Measurements from ENCODE around the gene ESYT1.

The ESYT1 gene

GRCh38 chr12:56128670-56129205 lies 671 bp downstream of the ESYT1 start:
- no peak for DNase-seq (ENCODE audit: low spot score)

DNA sequence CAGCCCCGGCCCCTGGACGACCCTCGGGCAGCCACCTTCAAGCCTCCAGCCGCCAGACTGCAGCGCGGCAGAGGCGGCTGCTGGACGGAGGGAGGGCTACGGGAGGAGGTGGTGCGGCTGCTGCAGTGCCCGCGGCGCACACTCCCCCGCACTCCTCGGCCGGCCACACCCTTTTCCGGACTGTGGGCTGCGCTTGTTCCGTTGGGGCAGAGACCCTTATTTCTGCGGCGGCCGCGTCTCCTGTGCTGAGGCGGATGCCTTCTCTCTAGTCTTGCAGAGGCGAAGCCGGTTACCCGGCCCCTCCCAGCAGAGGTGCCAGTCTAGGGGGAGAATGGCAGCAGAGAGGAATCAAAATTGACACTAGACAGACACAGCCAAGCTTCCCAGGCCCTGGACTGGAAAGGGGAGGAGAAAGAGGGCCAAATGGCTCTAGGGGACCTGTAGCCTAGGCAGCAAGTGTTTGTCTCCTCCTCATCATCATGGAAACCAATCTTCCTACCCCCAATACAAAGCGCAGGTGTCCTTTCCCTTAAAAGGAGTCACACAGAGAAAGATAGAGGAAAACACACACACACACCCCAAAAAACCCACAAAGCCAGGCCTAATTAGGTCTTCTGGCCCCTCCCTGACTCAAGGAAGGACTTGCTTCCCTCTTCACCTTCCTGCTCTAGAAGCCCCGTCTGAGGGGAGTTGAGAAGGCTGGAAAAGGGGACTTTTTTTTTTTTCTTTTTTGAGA lies 1.3 kb downstream of the ESYT1 start:
- DNase-seq (ENCODE audit: low spot score): peak; percentile 55

GRCh38 chr12:56129942-56130495 lies 2.0 kb downstream of the ESYT1 start:
- no peak for DNase-seq (ENCODE audit: low spot score)

DNA sequence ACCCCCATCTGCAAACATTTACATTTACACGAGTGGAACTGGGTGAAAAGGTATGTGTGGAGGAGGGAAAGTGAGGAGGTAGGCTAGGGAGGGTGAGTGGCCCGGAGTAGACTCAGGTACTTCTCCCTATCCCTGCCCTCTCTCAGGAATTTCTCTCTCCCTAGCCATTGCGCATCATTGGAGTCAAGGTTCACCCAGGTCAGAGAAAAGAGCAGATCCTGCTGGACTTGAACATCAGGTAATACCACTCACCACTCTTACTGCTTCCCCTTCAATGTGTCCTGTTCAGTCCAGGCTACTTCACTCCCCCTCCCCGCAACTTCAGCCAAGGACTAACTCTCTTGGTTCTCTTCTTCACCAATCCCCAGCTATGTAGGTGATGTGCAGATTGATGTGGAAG lies 2.8 kb downstream of the ESYT1 start:
- no peak for DNase-seq (ENCODE audit: low spot score)

DNA sequence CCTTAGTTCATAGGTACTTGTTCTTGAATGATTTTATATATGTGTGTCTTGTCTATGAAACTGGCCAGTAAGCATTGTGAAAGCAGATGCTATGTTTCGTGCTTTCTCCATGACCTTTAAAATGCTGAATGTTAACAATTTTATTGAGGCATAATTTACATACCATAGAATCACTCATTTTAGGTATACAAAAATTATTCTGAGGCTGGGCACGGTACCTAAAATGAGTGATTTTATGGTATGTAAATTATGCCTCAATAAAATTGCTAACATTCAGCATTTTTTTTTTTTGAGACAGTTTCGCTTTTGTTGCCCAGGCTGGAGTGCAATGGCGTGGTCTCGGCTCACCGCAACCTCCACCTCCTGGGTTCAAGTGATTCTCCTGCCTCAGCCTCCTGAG lies 6.8 kb downstream of the ESYT1 start:
- no peak for DNase-seq (ENCODE audit: low spot score)

DNA sequence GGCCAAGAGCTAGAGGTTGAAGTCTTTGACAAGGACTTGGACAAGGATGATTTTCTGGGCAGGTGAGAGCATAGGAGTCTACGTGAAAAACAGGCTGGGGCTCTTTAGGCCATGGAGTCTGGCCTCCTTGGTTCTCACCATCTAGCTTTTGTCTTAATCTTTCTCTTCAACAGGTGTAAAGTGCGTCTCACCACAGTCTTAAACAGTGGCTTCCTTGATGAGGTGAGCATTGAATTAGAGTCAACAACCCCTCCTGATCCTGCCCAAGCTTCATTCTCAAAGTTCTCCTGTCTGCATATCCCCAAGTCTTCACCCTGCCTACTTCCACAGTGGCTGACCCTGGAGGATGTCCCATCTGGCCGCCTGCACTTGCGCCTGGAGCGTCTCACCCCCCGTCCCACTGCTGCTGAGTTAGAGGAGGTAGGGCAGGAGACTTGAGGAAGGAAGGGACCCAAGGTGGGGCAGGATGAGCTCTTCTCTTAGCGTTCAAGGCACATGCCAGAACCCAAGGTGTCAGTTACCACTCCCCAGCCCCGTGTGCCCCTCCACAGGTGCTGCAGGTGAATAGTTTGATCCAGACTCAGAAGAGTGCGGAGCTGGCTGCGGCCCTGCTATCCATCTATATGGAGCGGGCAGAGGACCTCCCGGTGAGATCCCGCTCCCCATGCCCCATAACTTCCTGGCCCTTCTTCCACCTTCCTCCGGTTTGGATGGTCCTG lies 9.9 kb downstream of the ESYT1 start:
- no peak for DNase-seq (ENCODE audit: low spot score)

DNA sequence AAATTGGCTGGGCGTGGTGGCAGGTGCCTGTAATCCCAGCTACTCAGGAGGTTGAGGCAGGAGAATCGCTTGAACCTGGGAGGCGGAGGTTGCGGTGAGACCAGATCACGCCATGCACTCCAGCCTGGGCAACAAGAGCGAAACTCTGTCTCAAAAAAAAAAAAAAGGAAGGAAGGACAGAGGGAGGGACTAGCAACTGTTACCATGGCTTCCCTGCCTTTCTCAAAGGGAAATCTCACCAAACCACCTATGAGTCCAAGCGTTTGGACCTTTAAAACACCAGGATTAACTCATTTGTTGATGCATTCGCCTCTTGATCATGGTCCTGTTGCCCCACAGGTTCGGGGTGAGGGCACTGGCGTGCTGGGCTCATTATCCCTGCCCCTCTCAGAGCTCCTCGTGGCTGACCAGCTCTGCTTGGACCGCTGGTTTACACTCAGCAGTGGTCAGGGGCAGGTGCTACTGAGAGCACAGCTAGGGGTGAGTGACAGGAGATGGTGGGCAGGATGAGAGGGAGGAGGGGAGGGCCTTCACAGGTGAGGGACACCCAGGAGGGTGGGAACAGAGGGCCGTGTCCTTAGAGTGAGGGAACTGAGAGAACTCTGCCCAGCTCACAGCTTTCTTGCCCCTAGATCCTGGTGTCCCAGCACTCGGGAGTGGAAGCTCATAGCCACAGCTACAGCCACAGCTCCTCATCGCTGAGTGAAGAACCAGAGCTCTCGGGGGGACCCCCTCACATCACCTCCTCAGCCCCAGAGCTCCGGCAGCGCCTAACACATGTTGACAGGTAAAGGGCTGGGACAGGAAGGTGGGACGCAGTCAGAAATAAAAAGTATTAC lies 14.1 kb downstream of the ESYT1 start:
- DNase-seq (ENCODE audit: low spot score): no peak

DNA sequence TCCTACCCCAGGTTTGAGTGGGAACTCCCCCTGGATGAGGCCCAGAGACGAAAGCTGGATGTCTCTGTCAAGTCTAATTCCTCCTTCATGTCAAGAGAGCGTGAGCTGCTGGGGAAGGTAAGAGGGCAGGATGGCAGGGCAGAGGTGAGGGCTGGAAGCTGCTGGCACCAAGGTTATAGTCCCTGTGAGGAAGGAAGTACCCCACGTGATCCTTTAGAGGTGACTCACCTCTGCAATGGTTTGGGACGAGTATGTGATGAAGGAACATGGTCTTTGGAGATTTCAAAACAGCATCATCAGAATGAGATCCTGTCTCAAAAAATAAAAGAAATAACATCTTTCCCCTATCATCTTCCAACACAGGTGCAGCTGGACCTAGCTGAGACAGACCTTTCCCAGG lies 15.2 kb downstream of the ESYT1 start:
- no peak for DNase-seq (ENCODE audit: low spot score)

- DNase-seq (ENCODE audit: low spot score): no peak
Measured at GRCh38 chr12:56143870-56144269, 15.8 kb downstream of the ESYT1 start.

DNA sequence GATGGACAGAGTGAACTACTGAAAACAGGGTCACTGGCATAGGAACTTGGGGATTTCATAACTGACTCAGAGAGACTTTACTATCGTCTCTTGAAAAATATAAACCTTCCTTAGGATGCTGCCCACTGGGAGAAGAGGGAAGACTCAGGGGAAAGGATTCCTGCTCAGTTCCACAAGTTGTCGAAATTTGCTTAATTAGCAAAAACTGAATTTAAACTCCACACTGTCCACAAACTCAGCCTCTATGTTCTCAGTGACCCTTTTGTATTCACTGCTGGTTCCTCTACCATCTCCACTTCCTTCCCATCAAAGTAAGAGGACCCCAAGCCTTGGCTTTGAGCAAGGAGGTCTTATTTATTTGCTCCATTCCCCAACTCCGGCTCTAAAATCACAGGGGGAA lies 17.1 kb downstream of the ESYT1 start:
- DNase-seq (ENCODE audit: low spot score): no peak

GRCh38 chr12:56146492-56147460 lies 18.7 kb downstream of the ESYT1 start:
- no peak for DNase-seq (ENCODE audit: low spot score)

DNA sequence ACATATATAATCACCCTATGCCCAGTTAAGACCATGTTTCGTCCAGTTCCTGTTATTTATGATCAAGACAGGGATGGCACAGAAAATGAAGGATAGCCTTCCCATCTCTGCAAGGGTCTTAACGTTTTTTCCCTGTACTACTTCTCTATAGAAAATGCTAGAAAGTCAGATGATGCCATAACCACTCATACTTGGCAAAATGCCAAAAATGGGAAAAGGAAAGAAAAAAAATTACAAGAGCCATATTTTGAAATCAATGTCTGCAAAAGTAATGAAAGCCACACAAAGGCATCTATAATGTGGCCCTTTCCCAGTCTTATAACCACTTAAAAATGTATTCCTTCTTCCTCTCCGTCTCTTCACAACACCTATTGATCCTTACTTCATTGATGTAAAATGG lies 22.5 kb downstream of the ESYT1 start:
- no peak for DNase-seq (ENCODE audit: low spot score)

GRCh38 chr12:56151672-56152131 lies 23.6 kb downstream of the ESYT1 start:
- DNase-seq (ENCODE audit: low spot score): no peak

- DNase-seq (ENCODE audit: low spot score): peak; percentile 94
Measured at GRCh38 chr12:56152132-56152755, 24.2 kb downstream of the ESYT1 start, which contains the start of gene MYL6B. TSS of gene MYL6B (plus strand) at chr12:56152587. CDS start at chr12:56153919, 1,332 bp downstream.

- no peak for DNase-seq (ENCODE audit: low spot score)
Measured at GRCh38 chr12:56152756-56153677, 24.9 kb downstream of the ESYT1 start.

DNA sequence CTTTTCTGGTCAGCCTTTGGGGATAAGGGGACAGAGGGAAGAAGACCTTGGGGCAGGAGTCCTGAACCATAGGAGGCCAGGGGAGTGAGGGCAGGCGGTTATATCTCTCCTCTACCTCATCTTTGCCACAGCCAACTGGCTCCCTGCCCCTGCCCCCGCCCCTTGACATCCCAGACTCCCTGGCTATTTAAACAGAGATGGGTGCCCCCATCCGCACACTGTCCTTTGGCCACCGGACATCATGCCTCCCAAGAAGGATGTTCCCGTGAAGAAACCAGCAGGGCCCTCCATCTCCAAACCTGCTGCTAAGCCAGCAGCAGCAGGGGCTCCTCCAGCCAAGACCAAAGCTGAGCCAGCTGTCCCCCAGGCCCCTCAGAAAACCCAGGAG lies 25.6 kb downstream of the ESYT1 start:
- DNase-seq (ENCODE audit: low spot score): no peak

GRCh38 chr12:56154246-56154771 lies 26.2 kb downstream of the ESYT1 start:
- no peak for DNase-seq (ENCODE audit: low spot score)

DNA sequence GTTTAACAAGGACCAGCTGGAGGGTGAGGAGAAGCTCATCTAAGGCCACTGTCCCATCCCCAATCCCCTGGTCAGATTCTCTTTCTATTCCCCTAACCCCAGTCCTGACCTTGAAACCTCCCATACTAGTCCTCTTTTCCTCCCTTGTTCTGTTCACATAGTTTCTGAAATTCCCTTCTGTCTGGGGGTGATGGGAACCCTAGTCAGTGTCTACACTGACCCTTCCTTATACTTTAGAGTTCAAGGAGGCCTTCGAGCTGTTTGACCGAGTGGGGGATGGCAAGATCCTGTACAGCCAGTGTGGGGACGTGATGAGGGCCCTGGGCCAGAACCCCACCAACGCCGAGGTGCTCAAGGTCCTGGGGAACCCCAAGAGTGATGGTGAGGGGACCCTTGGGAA lies 26.8 kb downstream of the ESYT1 start:
- DNase-seq (ENCODE audit: low spot score): no peak

- no peak for DNase-seq (ENCODE audit: low spot score)
Measured at GRCh38 chr12:56155256-56155845, 27.3 kb downstream of the ESYT1 start.
